Suprapubic skin (tissue), 4 donors: ENCODE data around the gene EGFL6.

Experiments
- EP300 ChIP-seq: sonication (generic); formaldehyde crosslinking; IDR thresholded peaks from one replicate; pipeline ENCODE4 v1.6.1; 2017; ENCODE audit warnings: antibody characterized with exemption
- POLR2A ChIP-seq, 2 donors: fragments of 450-650 bp; IDR thresholded peaks; one replicate each; pipeline ENCODE4 v1.6.1; 2017; ENCODE audit warnings: antibody characterized with exemption in 2 of 2, mild to moderate bottlenecking in 2 of 2, moderate library complexity in 2 of 2
- POLR2AphosphoS5 ChIP-seq, 3 donors: sonication (generic); formaldehyde crosslinking; IDR thresholded peaks; one replicate each; pipeline ENCODE4 v1.6.1; 2017; ENCODE audit warnings: antibody characterized with exemption in 3 of 3
- TF ChIP-seq, protein P1 (sequence below), 2 donors: fragments of 200-600 bp in 1 of 2; fragments of 450-650 bp in 1 of 2; sonication (generic) in 1 of 2; IDR thresholded peaks; one replicate each; pipeline ENCODE4 v1.5.1; 2016 to 2019; ENCODE audit warnings: antibody characterized with exemption in 2 of 2, mild to moderate bottlenecking in 1 of 2, moderate library complexity in 1 of 2

DNA sequence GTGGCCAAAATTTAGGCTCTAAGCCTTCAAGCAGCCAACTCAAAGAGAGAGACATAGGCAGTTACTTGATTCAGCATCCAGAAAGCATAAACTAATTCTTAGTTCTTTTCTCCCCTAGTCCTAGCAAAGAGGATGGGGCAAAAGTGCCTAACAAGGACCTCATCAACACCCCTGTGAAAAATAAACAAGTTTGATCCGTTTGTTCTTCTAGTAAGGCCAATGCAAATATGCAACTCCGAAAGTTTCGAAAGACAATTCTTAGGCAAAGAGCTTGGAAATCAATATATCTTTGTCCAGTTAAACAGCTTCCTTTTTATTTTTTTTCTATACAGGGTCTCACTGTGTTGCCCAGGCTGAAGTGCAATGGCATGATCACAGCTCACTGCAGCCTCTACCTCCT lies 31.0 kb upstream of the EGFL6 start:
- TF ChIP-seq, protein P1, sequence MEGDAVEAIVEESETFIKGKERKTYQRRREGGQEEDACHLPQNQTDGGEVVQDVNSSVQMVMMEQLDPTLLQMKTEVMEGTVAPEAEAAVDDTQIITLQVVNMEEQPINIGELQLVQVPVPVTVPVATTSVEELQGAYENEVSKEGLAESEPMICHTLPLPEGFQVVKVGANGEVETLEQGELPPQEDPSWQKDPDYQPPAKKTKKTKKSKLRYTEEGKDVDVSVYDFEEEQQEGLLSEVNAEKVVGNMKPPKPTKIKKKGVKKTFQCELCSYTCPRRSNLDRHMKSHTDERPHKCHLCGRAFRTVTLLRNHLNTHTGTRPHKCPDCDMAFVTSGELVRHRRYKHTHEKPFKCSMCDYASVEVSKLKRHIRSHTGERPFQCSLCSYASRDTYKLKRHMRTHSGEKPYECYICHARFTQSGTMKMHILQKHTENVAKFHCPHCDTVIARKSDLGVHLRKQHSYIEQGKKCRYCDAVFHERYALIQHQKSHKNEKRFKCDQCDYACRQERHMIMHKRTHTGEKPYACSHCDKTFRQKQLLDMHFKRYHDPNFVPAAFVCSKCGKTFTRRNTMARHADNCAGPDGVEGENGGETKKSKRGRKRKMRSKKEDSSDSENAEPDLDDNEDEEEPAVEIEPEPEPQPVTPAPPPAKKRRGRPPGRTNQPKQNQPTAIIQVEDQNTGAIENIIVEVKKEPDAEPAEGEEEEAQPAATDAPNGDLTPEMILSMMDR (IDR thresholded peaks at IDR 0.05), result no peak
- TF ChIP-seq POLR2AphosphoS5 (IDR thresholded peaks at IDR 0.05), result no peak
- no peak for TF ChIP-seq POLR2A (IDR thresholded peaks at IDR 0.05)
- no peak for TF ChIP-seq EP300
